Neuron (in vitro differentiated cells): ENCODE measurements around the gene C10orf53.

Experiments used
- H2AFZ ChIP-seq: one replicate; pipeline ENCODE4 v1.6.1; 2013; ENCODE audit warnings: low read depth, mild to moderate bottlenecking, inconsistent platforms, low read length, moderate library complexity
- H3K27me3 ChIP-seq: one replicate; pipeline ENCODE4 v1.6.1; 2013; ENCODE audit warnings: low read length; ENCODE audit not compliant: insufficient read depth
- H3K36me3 ChIP-seq: one replicate; pipeline ENCODE4 v1.6.1; 2013; ENCODE audit warnings: low read length; ENCODE audit not compliant: insufficient read depth
- H3K4me1 ChIP-seq: one replicate; pipeline ENCODE4 v1.6.1; 2013; ENCODE audit warnings: low read length; ENCODE audit not compliant: insufficient read depth
- H3K4me3 ChIP-seq: 2 replicates; pipeline ENCODE4 v1.5.1; 2013; ENCODE audit warnings: mild to moderate bottlenecking, low read length, moderate library complexity
- H3K9me3 ChIP-seq: one replicate; pipeline ENCODE4 v1.6.1; 2013; ENCODE audit warnings: low read length

C10orf53 gene

GRCh38 chr10:49682879-49683278 lies 3.4 kb downstream of the C10orf53 start:
- Histone ChIP-seq H3K4me1 (peaks cover 11% of the 10 kb centered on the region), H3K27me3 (peaks cover 8% of the 10 kb centered on the region), H2AFZ (no peak overlapping the region), H3K4me3 (no peak overlapping the region), H3K36me3 (no peaks in the 10 kb centered on the region), H3K9me3 (peaks cover 2% of the 10 kb centered on the region)

GRCh38 chr10:49686651-49687050 lies 7.2 kb downstream of the C10orf53 start:
- H3K27me3 ChIP-seq, result peaks cover 42% of the 10 kb centered on the region
- no peaks in the 10 kb centered on the region for H3K36me3 ChIP-seq
- H3K4me3 ChIP-seq, result no peak overlapping the region
- no peak overlapping the region for H2AFZ ChIP-seq
- peaks cover 2% of the 10 kb centered on the region for H3K9me3 ChIP-seq
- H3K4me1 ChIP-seq, result no peaks in the 10 kb centered on the region

GRCh38 chr10:49688261-49688846 lies 8.9 kb downstream of the C10orf53 start:
- no peak overlapping the region for H3K4me3 ChIP-seq
- H3K27me3 ChIP-seq, result peaks cover 47% of the 10 kb centered on the region
- H3K4me1 ChIP-seq, result no peaks in the 10 kb centered on the region
- no peak overlapping the region for H2AFZ ChIP-seq
- peaks cover 2% of the 10 kb centered on the region for H3K9me3 ChIP-seq
- no peaks in the 10 kb centered on the region for H3K36me3 ChIP-seq

- H3K4me3 ChIP-seq, result no peak overlapping the region
- H3K27me3 ChIP-seq, result peaks cover 47% of the 10 kb centered on the region
- H3K36me3 ChIP-seq, result no peaks in the 10 kb centered on the region
- no peaks in the 10 kb centered on the region for H3K4me1 ChIP-seq
- peaks cover 2% of the 10 kb centered on the region for H3K9me3 ChIP-seq
- H2AFZ ChIP-seq, result no peak overlapping the region
Observed at GRCh38 chr10:49688920-49689319, 9.5 kb downstream of the C10orf53 start.

GRCh38 chr10:49689882-49690510 lies 10.5 kb downstream of the C10orf53 start:
- Histone ChIP-seq H3K4me3 (no peak overlapping the region), H3K36me3 (no peaks in the 10 kb centered on the region), H3K9me3 (peaks cover 2% of the 10 kb centered on the region), H3K4me1 (no peaks in the 10 kb centered on the region), H3K27me3 (peaks cover 47% of the 10 kb centered on the region), H2AFZ (no peak overlapping the region)

GRCh38 chr10:49690698-49691356 lies 11.4 kb downstream of the C10orf53 start:
- H3K4me3 ChIP-seq, result no peak overlapping the region
- peaks cover 47% of the 10 kb centered on the region for H3K27me3 ChIP-seq
- no peaks in the 10 kb centered on the region for H3K36me3 ChIP-seq
- no peak overlapping the region for H2AFZ ChIP-seq
- H3K4me1 ChIP-seq, result no peaks in the 10 kb centered on the region
- peaks cover 2% of the 10 kb centered on the region for H3K9me3 ChIP-seq

GRCh38 chr10:49691588-49691987 lies 12.1 kb downstream of the C10orf53 start:
- H3K9me3 ChIP-seq, result peaks cover 2% of the 10 kb centered on the region
- no peaks in the 10 kb centered on the region for H3K36me3 ChIP-seq
- H3K4me3 ChIP-seq, result no peak overlapping the region
- H3K27me3 ChIP-seq, result peaks cover 47% of the 10 kb centered on the region
- H2AFZ ChIP-seq, result no peak overlapping the region
- H3K4me1 ChIP-seq, result no peaks in the 10 kb centered on the region

GRCh38 chr10:49694466-49694865 lies 15.0 kb downstream of the C10orf53 start:
- Histone ChIP-seq H3K27me3 (peaks cover 27% of the 10 kb centered on the region), H3K9me3 (no peaks in the 10 kb centered on the region), H2AFZ (no peak overlapping the region)

GRCh38 chr10:49696311-49696710 lies 16.9 kb downstream of the C10orf53 start:
- no peaks in the 10 kb centered on the region for H3K9me3 ChIP-seq
- H3K27me3 ChIP-seq, result peaks cover 11% of the 10 kb centered on the region
- no peak overlapping the region for H3K4me3 ChIP-seq
- H2AFZ ChIP-seq, result no peak overlapping the region
- no peaks in the 10 kb centered on the region for H3K4me1 ChIP-seq
- H3K36me3 ChIP-seq, result no peaks in the 10 kb centered on the region

More at GRCh38 chr10:49694466-49694865, 15.0 kb downstream of the C10orf53 start:
- Histone ChIP-seq H3K4me1 (no peaks in the 10 kb centered on the region), H3K4me3 (no peak overlapping the region), H3K36me3 (no peaks in the 10 kb centered on the region)

GRCh38 chr10:49698679-49699078 lies 19.2 kb downstream of the C10orf53 start:
- Histone ChIP-seq H3K36me3 (no peaks in the 10 kb centered on the region), H3K4me1 (no peaks in the 10 kb centered on the region), H3K27me3 (peaks cover 3% of the 10 kb centered on the region)

GRCh38 chr10:49700211-49700610 lies 20.8 kb downstream of the C10orf53 start:
- Histone ChIP-seq H3K4me1 (no peaks in the 10 kb centered on the region), H3K9me3 (no peaks in the 10 kb centered on the region), H3K27me3 (peaks cover 3% of the 10 kb centered on the region), H3K4me3 (no peak overlapping the region), H3K36me3 (no peaks in the 10 kb centered on the region), H2AFZ (no peak overlapping the region)

More at GRCh38 chr10:49698679-49699078, 19.2 kb downstream of the C10orf53 start:
- Histone ChIP-seq H2AFZ (no peak overlapping the region), H3K4me3 (no peak overlapping the region), H3K9me3 (no peaks in the 10 kb centered on the region)

- no peak overlapping the region for H2AFZ ChIP-seq
- H3K36me3 ChIP-seq, result no peaks in the 10 kb centered on the region
- peaks cover 3% of the 10 kb centered on the region for H3K27me3 ChIP-seq
Observed at GRCh38 chr10:49700997-49701396, 21.5 kb downstream of the C10orf53 start.

GRCh38 chr10:49707585-49707984 lies 28.1 kb downstream of the C10orf53 start:
- H3K9me3 ChIP-seq, result no peaks in the 10 kb centered on the region
- H3K36me3 ChIP-seq, result no peaks in the 10 kb centered on the region
- H2AFZ ChIP-seq, result no peak overlapping the region
- no peak overlapping the region for H3K4me3 ChIP-seq
- H3K4me1 ChIP-seq, result peaks cover 5% of the 10 kb centered on the region
- H3K27me3 ChIP-seq, result peaks cover 8% of the 10 kb centered on the region

More at GRCh38 chr10:49700997-49701396, 21.5 kb downstream of the C10orf53 start:
- no peaks in the 10 kb centered on the region for H3K9me3 ChIP-seq
- no peaks in the 10 kb centered on the region for H3K4me1 ChIP-seq
- H3K4me3 ChIP-seq, result no peak overlapping the region
